Neural crest cell (in vitro differentiated cells): Measurements from ENCODE around the gene INPP5B. TPM values are rescaled to one million over a fixed set of nuclear protein-coding genes. Genes with fewer than 3 reads are reported as not detected.
"Not testable (repeated sequence)": the region's sequence is repeated elsewhere in the genome, so short reads cannot be mapped to it uniquely, and the experiment has no call there.

Experiments used
- DNase-seq: peaks from one replicate; pipeline ENCODE4 v3.0.0; 2021; ENCODE audit warnings: low read depth, mixed read lengths, low spot score
- H3K27ac Mint-ChIP-seq: one replicate; pipeline ENCODE4 v1.8.0; 2021; ENCODE audit warnings: mild to moderate bottlenecking, mixed read lengths; ENCODE audit not compliant: unreplicated experiment
- H3K27me3 Mint-ChIP-seq: 2 replicates; pipeline ENCODE4 v1.8.0; 2021; ENCODE audit warnings: low read depth, mild to moderate bottlenecking, mixed read lengths
- H3K36me3 Mint-ChIP-seq: 2 replicates; pipeline ENCODE4 v1.8.0; 2021; ENCODE audit warnings: low read depth, mild to moderate bottlenecking, mixed read lengths
- H3K4me1 Mint-ChIP-seq: 2 replicates; pipeline ENCODE4 v1.8.0; 2021; ENCODE audit warnings: mixed read lengths
- H3K4me3 Mint-ChIP-seq: one replicate; pipeline ENCODE4 v1.8.0; 2021; ENCODE audit warnings: mild to moderate bottlenecking, mixed read lengths
- H3K9me3 Mint-ChIP-seq: 2 replicates; pipeline ENCODE4 v1.8.0; 2021; ENCODE audit warnings: mixed read lengths
- total RNA-seq: library from RNA; stranded (reverse); gene quantifications from 2 replicates; pipeline ENCODE4 v1.2.1, GENCODE V29; 2021
- TF ChIP-seq, protein P1 (sequence below): fragments of 200-600 bp; sonication (generic); conservative IDR thresholded peaks from 2 replicates; pipeline ENCODE4 v1.5.0; 2021; ENCODE audit warnings: antibody characterized with exemption, mild to moderate bottlenecking

Gene INPP5B
- total RNA-seq, 1 donor from 2014 or later, result 19.1 TPM

DNA sequence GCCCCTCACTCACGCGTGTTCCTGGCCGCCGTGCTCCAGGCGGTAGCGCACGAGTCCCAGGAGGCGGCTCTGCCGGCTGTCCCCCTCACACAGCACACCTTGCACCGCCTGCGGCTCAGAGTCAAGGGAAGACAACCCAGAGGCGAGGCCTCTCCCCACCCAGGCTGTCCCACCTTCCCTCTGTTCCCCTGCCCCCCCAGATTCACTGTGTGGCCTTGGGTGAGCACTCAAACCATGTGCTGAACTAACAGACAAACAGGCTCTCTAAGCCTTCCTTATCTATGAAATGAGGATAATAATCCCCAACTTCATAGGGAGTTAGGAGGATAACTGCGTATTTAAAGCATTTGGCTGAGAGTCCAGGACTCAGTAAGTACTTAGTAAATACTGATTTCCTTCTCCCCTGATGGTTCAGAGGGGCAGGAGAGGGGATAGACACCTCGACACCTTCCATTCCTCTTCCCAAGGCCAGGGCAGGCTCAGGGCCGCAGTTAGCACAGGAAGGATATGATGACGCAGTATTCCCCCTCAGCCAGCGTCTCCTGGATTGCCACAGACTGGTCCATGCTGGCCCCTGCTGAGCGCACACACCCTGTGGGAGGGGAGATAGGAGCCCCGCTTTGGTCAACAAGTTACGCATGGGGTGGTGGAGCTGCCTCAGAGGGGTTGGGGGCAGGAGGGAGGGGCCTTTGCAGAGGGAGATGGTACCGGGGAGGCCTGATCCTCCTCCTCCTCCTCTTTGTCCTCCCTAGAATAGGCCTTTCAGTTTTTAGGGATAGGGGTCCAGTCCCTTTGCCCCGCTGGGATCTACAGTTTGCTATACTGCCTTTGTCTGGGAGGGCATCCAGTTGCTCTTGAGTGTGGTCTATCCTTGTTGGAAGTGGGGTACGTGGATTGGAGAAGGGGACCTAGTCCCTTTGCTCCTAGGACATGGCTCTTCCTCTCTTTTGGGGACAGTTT, 830 bp downstream of the INPP5B start:
- Mint-ChIP-seq H3K4me1 (peaks cover 18% of the 10 kb centered on the region), H3K27me3 (no peaks in the 10 kb centered on the region), H3K4me3 (peak overlapping the region; percentile 97), H3K36me3 (no peaks in the 10 kb centered on the region), H3K9me3 (no peaks in the 10 kb centered on the region), H3K27ac (peak overlapping the region; percentile 96)
- TF ChIP-seq, protein P1, sequence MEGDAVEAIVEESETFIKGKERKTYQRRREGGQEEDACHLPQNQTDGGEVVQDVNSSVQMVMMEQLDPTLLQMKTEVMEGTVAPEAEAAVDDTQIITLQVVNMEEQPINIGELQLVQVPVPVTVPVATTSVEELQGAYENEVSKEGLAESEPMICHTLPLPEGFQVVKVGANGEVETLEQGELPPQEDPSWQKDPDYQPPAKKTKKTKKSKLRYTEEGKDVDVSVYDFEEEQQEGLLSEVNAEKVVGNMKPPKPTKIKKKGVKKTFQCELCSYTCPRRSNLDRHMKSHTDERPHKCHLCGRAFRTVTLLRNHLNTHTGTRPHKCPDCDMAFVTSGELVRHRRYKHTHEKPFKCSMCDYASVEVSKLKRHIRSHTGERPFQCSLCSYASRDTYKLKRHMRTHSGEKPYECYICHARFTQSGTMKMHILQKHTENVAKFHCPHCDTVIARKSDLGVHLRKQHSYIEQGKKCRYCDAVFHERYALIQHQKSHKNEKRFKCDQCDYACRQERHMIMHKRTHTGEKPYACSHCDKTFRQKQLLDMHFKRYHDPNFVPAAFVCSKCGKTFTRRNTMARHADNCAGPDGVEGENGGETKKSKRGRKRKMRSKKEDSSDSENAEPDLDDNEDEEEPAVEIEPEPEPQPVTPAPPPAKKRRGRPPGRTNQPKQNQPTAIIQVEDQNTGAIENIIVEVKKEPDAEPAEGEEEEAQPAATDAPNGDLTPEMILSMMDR, result no peak
- DNase-seq, result no peak

- Mint-ChIP-seq H3K27me3 (no peaks in the 10 kb centered on the region), H3K4me3 (peak overlapping the region; percentile 51), H3K4me1 (peaks cover 18% of the 10 kb centered on the region), H3K27ac (no peak overlapping the region), H3K9me3 (no peaks in the 10 kb centered on the region), H3K36me3 (no peaks in the 10 kb centered on the region)
- TF ChIP-seq, protein P1, result no peak
- DNase-seq, result no peak
These were observed 1.6 kb downstream of the INPP5B start for GRCh38 chr1:37945251-37945650.

DNA sequence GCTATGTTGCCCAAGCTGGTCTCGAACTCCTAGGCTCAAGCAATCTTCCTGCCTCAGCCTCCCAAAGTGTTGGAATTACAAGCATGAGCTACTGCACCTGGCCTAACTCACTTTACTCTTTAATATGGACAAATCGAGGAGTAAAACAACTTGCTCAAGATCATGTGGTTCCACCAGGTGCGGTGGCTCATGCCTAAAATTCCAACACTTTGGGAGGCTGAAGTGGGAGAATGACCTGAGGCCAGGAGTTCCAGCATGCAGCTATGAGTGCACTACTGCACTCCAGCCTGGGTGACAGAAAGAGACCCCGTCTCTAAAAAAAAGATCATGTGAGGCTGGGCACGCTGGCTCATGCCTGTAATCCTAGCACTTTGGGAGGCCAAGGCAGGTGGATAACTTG, 2.0 kb downstream of the INPP5B start:
- Mint-ChIP-seq H3K27me3 (no peaks in the 10 kb centered on the region), H3K36me3 (no peaks in the 10 kb centered on the region), H3K4me3 (peak overlapping the region; percentile 51), H3K4me1 (peaks cover 18% of the 10 kb centered on the region), H3K27ac (no peak overlapping the region), H3K9me3 (no peaks in the 10 kb centered on the region)
- DNase-seq, result no peak
- TF ChIP-seq, protein P1, result no peak

DNA sequence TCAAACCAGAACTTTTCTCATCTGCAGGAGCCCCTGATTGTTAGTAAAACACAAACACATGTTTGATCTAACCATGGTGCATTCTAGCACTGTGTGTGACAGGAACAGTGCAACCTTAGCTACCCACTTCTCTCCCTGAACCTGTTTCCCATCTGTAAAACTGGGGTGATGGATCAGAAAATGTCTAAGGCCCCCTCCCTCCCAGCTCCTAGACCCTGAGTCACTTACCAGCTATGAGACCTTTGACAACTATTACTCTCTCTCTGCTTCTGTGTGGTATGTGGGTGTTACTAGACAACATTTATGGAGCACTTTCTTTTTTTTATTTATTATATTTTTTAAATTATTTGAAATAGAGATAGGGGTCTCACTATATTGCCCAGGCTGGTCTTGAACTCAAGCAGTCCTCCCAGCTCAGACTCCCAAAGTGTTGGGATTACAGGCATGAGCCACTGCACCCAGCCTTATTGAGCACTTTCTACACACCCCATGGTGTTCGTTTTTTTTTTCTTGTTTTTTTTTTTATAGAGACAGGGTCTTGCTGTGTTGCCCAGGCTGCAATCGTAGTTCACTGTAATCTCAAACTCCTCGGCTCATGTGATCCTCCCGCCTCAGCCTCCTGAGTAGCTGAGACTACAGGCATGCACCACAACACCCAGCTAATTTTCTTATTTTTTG, 2.6 kb downstream of the INPP5B start:
- H3K9me3 Mint-ChIP-seq, result no peaks in the 10 kb centered on the region
- DNase-seq, result no peak
- TF ChIP-seq, protein P1, result no peak
- H3K36me3 Mint-ChIP-seq, result no peaks in the 10 kb centered on the region
- H3K27me3 Mint-ChIP-seq, result no peaks in the 10 kb centered on the region
- H3K4me1 Mint-ChIP-seq, result peaks cover 18% of the 10 kb centered on the region
- H3K4me3 Mint-ChIP-seq, result no peak overlapping the region
- peak overlapping the region; percentile 19 for H3K27ac Mint-ChIP-seq

GRCh38 chr1:37940299-37940947, 6.4 kb downstream of the INPP5B start:
- TF ChIP-seq, protein P1, result no peak
- no peak overlapping the region for H3K4me3 Mint-ChIP-seq
- no peaks in the 10 kb centered on the region for H3K27me3 Mint-ChIP-seq
- H3K9me3 Mint-ChIP-seq, result no peaks in the 10 kb centered on the region
- peaks cover 1% of the 10 kb centered on the region for H3K36me3 Mint-ChIP-seq
- no peak overlapping the region for H3K27ac Mint-ChIP-seq
- DNase-seq, result no peak
- no peaks in the 10 kb centered on the region for H3K4me1 Mint-ChIP-seq

- H3K4me1 Mint-ChIP-seq, H3K4me3 Mint-ChIP-seq, H3K27ac Mint-ChIP-seq, H3K9me3 Mint-ChIP-seq, H3K27me3 Mint-ChIP-seq, DNase-seq, H3K36me3 Mint-ChIP-seq: not testable (repeated sequence)
These were observed 10.1 kb downstream of the INPP5B start for GRCh38 chr1:37936760-37937159.
